Kidney (tissue), 14 donors: ENCODE data around the gene C1orf52. TPM values are rescaled to one million over a fixed set of nuclear protein-coding genes. Genes with fewer than 3 reads are reported as not detected.
"Not testable (repeated sequence)": the region's sequence is repeated elsewhere in the genome, so short reads cannot be mapped to it uniquely, and the experiment has no call there.

Experiments used
- DNase-seq, 5 donors: peaks; one replicate each; pipeline ENCODE4 v3.0.0-alpha.2; 2013 to 2020
- FAIRE-seq: peaks from 2 replicates; lab custom pipeline; 2012; peaks lifted over from hg19 to GRCh38; lab: Jason Lieb, UNC
- H3K27ac ChIP-seq, 2 donors: one replicate each; pipeline ENCODE4 v1.7.0; 2013; ENCODE audit warnings: low read depth in 2 of 2, low read length in 2 of 2, inconsistent platforms in 1 of 2
- H3K27me3 ChIP-seq: one replicate; pipeline ENCODE4 v1.7.1; 2013; ENCODE audit warnings: low read length, inconsistent platforms; ENCODE audit not compliant: control insufficient read depth, insufficient read depth
- H3K36me3 ChIP-seq, 3 donors: one replicate each; pipeline versions ENCODE4 v1.7.0 to v1.7.1; 2013; ENCODE audit warnings: low read length in 3 of 3, control low read depth in 1 of 3, inconsistent platforms in 1 of 3; ENCODE audit not compliant: insufficient read depth in 3 of 3, control insufficient read depth in 2 of 3
- H3K4me1 ChIP-seq, 3 donors: one replicate each; pipeline versions ENCODE4 v1.7.0 to v1.7.1; 2013; ENCODE audit warnings: low read length in 3 of 3, inconsistent platforms in 1 of 3, low read depth in 1 of 3; ENCODE audit not compliant: control insufficient read depth in 2 of 3, insufficient read depth in 2 of 3
- H3K4me3 ChIP-seq, 3 donors: one replicate each; pipeline versions ENCODE4 v1.7.0 to v1.8.1; 2013; ENCODE audit warnings: low read length in 3 of 3, control low read depth in 1 of 3, inconsistent platforms in 1 of 3
- H3K9ac ChIP-seq, 3 donors: one replicate each; pipeline versions ENCODE4 v1.7.0 to v1.7.1; 2013; ENCODE audit warnings: low read length in 3 of 3, control low read depth in 1 of 3, inconsistent platforms in 1 of 3
- H3K9me3 ChIP-seq, 3 donors: one replicate each; pipeline versions ENCODE4 v1.7.0 to v1.7.1; 2013; ENCODE audit warnings: low read length in 3 of 3, control low read depth in 1 of 3, inconsistent platforms in 1 of 3; ENCODE audit not compliant: control insufficient read depth in 2 of 3, insufficient read depth in 1 of 3
- intact Hi-C: fragments of 100-400 bp; cut with DNase I; formaldehyde crosslinking; loops from one replicate; pipeline ENCODE4 v1.11.1; 2022
- polyA plus RNA-seq: library from polyadenylated mRNA; stranded (reverse); fragments of 350-450 nt; fragmentation: Illumina TruSeq; extraction: RNeasy Lipid Tissue Mini Kit (QIAGEN cat#74804); gene quantifications from one replicate; pipeline ENCODE4 v1.2.3, GENCODE V29; 2014; ENCODE audit warnings: low read depth, low replicate concordance; ENCODE audit not compliant: insufficient read depth
- total RNA-seq: library from RNA; stranded (reverse); fragmentation: NEBNext Ultra II Directional; extraction: Animal tissue kit (Norgen Biotek cat#: 25700); gene quantifications from one replicate; pipeline ENCODE4 v1.2.1, GENCODE V29; 2021
- TF ChIP-seq, protein P1 (sequence below): IDR thresholded peaks from 3 replicates; pipeline ENCODE4 v1.5.1; 2012; ENCODE audit warnings: mild to moderate bottlenecking, moderate library complexity, borderline replicate concordance; ENCODE audit not compliant: insufficient read depth; ENCODE audit errors: extremely low read depth
- donor health status: control.
- donor health status: control.
- donor health status: control.
- donor health status: control.
- donor health status: control.
- donor health status: DM: yes; HTN: yes; CAD: no.
- donor health status: Normal renal cell carcinoma (clear cell type).

C1orf52 gene
- total and polyA plus RNA-seq, 2 donors from 2014 or later = 15.0 to 18.7 TPM

DNA sequence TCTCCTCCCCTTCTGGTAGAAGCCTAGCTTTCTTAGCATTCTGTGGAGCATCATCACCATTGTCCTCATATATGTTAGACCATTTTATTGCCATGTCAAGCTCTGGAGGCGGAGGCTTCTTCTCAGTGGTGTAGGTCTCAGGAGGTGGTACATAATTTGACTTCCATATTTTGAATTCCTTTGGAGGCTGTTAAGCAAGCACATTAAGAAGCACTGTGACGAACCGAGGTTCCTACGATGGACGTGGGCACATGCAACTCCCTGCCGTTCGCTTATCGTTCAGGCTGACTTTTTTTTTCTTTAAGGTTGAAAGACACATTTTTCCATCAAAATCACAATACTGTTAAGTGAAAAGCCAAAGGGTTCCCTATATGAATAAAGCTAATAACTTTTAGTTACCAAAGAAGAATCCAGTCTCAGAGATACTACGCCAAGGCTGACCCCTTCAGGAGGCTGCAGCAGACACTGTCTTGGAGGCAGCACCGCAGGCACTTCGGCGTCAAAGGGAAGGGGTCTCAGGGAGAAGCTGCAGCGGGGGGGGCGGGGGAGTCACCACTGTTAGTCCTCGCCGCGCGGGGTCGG, 835 bp downstream of the C1orf52 start:
- TF ChIP-seq, protein P1, sequence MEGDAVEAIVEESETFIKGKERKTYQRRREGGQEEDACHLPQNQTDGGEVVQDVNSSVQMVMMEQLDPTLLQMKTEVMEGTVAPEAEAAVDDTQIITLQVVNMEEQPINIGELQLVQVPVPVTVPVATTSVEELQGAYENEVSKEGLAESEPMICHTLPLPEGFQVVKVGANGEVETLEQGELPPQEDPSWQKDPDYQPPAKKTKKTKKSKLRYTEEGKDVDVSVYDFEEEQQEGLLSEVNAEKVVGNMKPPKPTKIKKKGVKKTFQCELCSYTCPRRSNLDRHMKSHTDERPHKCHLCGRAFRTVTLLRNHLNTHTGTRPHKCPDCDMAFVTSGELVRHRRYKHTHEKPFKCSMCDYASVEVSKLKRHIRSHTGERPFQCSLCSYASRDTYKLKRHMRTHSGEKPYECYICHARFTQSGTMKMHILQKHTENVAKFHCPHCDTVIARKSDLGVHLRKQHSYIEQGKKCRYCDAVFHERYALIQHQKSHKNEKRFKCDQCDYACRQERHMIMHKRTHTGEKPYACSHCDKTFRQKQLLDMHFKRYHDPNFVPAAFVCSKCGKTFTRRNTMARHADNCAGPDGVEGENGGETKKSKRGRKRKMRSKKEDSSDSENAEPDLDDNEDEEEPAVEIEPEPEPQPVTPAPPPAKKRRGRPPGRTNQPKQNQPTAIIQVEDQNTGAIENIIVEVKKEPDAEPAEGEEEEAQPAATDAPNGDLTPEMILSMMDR = no peak
- no peaks in the 10 kb centered on the region for H3K9me3 ChIP-seq
- peak overlapping the region; percentile 83 to 92 (median 88) for H3K4me3 ChIP-seq
- intact Hi-C loops = loop anchor here (5.0 kb wide), 1 partner anchor 151 kb away; no protein-coding TSS in a partner anchor
- H3K9ac ChIP-seq = peak overlapping the region; percentile 2 to 88 (median 6)
- DNase-seq = peak in 1 of 5 donors; percentile 23
- H3K27ac ChIP-seq = no peak overlapping the region
- peaks cover 0 to 17% (median 6%) of the 10 kb centered on the region in 3 donors for H3K4me1 ChIP-seq
- H3K36me3 ChIP-seq = peaks cover 0 to 8% (median 5%) of the 10 kb centered on the region in 3 donors
- no peaks in the 10 kb centered on the region for H3K27me3 ChIP-seq
- no peak for FAIRE-seq

DNA sequence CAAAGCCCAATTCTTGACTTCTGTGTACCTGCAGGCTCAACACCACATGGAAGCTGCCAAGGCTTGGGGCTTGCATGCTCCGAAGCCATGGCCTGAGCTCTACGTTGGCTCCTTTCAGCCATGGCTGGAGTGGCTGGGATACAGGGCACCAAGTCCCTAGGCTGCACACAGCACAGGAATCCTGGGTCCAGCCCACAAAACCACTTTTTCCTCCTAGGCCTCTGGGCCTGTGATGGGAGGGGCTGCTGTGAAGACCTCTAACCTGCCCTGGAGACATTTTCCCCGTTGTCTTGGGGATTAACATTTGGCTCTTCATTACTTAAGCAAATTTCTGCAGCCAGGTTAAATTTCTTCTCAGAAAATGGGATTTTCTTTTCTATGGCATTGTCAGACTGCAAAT, 10.4 kb downstream of the C1orf52 start:
- H3K27me3 ChIP-seq, FAIRE-seq, H3K9ac ChIP-seq, H3K4me1 ChIP-seq, intact Hi-C loops, H3K36me3 ChIP-seq, H3K4me3 ChIP-seq, H3K27ac ChIP-seq, DNase-seq, H3K9me3 ChIP-seq: not testable (repeated sequence)

DNA sequence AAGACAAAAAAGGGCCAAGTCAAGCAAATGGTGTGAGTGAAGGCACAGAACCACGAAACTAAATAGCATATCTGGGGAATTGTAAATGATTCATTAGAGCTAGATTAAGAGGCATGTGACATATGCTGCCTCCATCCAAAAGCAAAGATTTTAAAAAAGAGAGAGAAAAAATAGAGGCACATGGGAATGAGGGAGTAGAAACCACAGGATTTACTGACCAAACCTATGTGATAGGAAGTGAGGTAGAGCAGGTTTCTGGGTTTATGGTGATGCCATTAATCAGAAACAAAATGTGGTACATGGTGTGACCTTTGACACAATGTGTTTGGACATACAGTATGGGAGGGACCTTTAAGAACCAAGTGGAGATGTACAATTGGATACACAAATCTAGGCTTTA, 13.6 kb downstream of the C1orf52 start:
- intact Hi-C loops = no loop called here
- DNase-seq (no peak), FAIRE-seq (no peak)
- Histone ChIP-seq H3K4me1 (no peaks in the 10 kb centered on the region), H3K9me3 (no peaks in the 10 kb centered on the region), H3K9ac (no peak overlapping the region), H3K27ac (no peak overlapping the region), H3K36me3 (no peaks in the 10 kb centered on the region), H3K27me3 (no peaks in the 10 kb centered on the region), H3K4me3 (no peak overlapping the region)
- TF ChIP-seq, protein P1 = no peak

DNA sequence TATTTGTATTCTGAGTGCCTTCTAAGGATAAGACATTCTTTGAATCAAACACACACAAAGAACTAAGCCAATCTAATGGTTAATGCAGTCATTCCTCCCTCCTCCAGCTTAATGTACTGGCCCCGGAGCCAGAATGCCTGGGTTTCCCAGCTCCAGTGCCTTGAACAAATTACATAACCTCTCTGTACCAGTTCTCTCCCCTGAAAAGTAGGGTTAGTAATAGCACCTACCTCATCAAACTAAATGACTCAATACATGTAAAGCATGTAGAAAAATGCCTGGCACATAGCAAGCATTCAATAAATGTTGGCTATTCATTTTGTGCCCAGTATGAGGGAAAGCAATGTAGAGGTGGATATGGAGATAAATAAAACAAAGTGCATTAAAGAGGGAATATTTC, 14.0 kb downstream of the C1orf52 start:
- Histone ChIP-seq H3K4me1 (no peaks in the 10 kb centered on the region), H3K27me3 (no peaks in the 10 kb centered on the region), H3K27ac (no peak overlapping the region), H3K36me3 (no peaks in the 10 kb centered on the region), H3K9ac (no peak overlapping the region), H3K4me3 (no peak overlapping the region), H3K9me3 (no peaks in the 10 kb centered on the region)
- TF ChIP-seq, protein P1 = no peak
- no peak for DNase-seq
- FAIRE-seq = no peak
- intact Hi-C loops = no loop called here
